Activated CD8-positive, alpha-beta memory T cell treated with anti-CD3 and anti-CD28 coated beads for 36 hours (primary cell): ENCODE measurements around the gene TLE7. TPM values are rescaled to one million over a fixed set of nuclear protein-coding genes. Genes with fewer than 3 reads are reported as not detected.

Experiments
- CTCF ChIA-PET: fragments of 350-600 bp; sonication (Branson Sonifier 250); formaldehyde crosslinking; loops from one replicate; lab custom pipeline; 2021; ENCODE audit warnings: antibody characterized with exemption; lab: Charles Lee
- POLR2A ChIA-PET: fragments of 350-600 bp; sonication (Branson Sonifier 250); formaldehyde crosslinking; loops from one replicate; lab custom pipeline; 2021; ENCODE audit warnings: antibody characterized with exemption; lab: Charles Lee
- total RNA-seq, 2 experiments: library from RNA; stranded (reverse); gene quantifications; one replicate each; pipeline ENCODE4 v1.2.3, GENCODE V29; 2021

TLE7 gene
- total RNA-seq, 2 experiments from 2014 or later, result not detected

- POLR2A ChIA-PET, result interaction anchor here (1.2 kb wide), 1 partner anchor 139 kb away, joined by 3 read pairs; no protein-coding TSS in a partner anchor
- CTCF ChIA-PET, result interaction anchor here (0.6 to 3.0 kb wide), 3 partner anchors 14 to 72 kb away, joined by 3 to 18 read pairs (median 3); partner anchors contain the start of gene ZNF23
Measured at GRCh38 chr16:71426069-71426879, 15.6 kb downstream of the TLE7 start.

- CTCF ChIA-PET, result interaction anchor here (0.8 to 3.0 kb wide), 2 partner anchors 14 to 36 kb away, joined by 3 to 18 read pairs; partner anchors contain the start of gene ZNF23
- POLR2A ChIA-PET, result no interaction called here
Measured at GRCh38 chr16:71425746-71426068, 16.1 kb downstream of the TLE7 start.

- POLR2A ChIA-PET, result no interaction called here
- CTCF ChIA-PET, result interaction anchor here (3.0 kb wide), 2 partner anchors 12 kb away, joined by 16 to 18 read pairs; no protein-coding TSS in a partner anchor
Measured at GRCh38 chr16:71424626-71425025, 17.2 kb downstream of the TLE7 start.

- CTCF ChIA-PET, result interaction anchor here (3.0 kb wide), 1 partner anchor 11 kb away, joined by 16 read pairs; no protein-coding TSS in a partner anchor
- POLR2A ChIA-PET, result no interaction called here
Measured at GRCh38 chr16:71423865-71424264, 18.0 kb downstream of the TLE7 start.

- POLR2A ChIA-PET, result no interaction called here
- CTCF ChIA-PET, result interaction anchor here (3.0 kb wide), 1 partner anchor 10 kb away, joined by 16 read pairs; no protein-coding TSS in a partner anchor
Measured at GRCh38 chr16:71423016-71423415, 18.8 kb downstream of the TLE7 start.

- ChIA-PET CTCF (interaction anchor here (0.6 to 3.0 kb wide), 2 partner anchors 9 to 188 kb away, joined by 3 to 16 read pairs; no protein-coding TSS in a partner anchor), POLR2A (no interaction called here)
Measured at GRCh38 chr16:71421911-71422310, 19.9 kb downstream of the TLE7 start.

GRCh38 chr16:71414038-71414437, 27.8 kb downstream of the TLE7 start:
- ChIA-PET POLR2A (no interaction called here), CTCF (interaction anchor here (1.0 to 4.5 kb wide), 4 partner anchors 15 to 124 kb away, joined by 3 to 54 read pairs (median 4); no protein-coding TSS in a partner anchor)

GRCh38 chr16:71413341-71413740, 28.5 kb downstream of the TLE7 start:
- POLR2A ChIA-PET, result no interaction called here
- CTCF ChIA-PET, result interaction anchor here (0.6 to 4.5 kb wide), 23 partner anchors 8 to 675 kb away, joined by 3 to 54 read pairs (median 4); no protein-coding TSS in a partner anchor

- POLR2A ChIA-PET, result no interaction called here
- CTCF ChIA-PET, result interaction anchor here (0.6 to 4.5 kb wide), 28 partner anchors 8 to 674 kb away, joined by 3 to 54 read pairs (median 4); no protein-coding TSS in a partner anchor
Measured at GRCh38 chr16:71412270-71413160, 29.3 kb downstream of the TLE7 start.

- ChIA-PET CTCF (no interaction called here), POLR2A (no interaction called here)
Measured at GRCh38 chr16:71410146-71410545, 31.7 kb downstream of the TLE7 start.

- POLR2A ChIA-PET, result no interaction called here
- CTCF ChIA-PET, result no interaction called here
Measured at GRCh38 chr16:71409011-71409775, 32.7 kb downstream of the TLE7 start.

- ChIA-PET CTCF (no interaction called here), POLR2A (no interaction called here)
Measured at GRCh38 chr16:71408536-71408935, 33.3 kb downstream of the TLE7 start.

GRCh38 chr16:71407731-71408130, 34.1 kb downstream of the TLE7 start:
- CTCF ChIA-PET, result interaction anchor here (0.7 kb wide), 1 partner anchor 92 kb away, joined by 3 read pairs; no protein-coding TSS in a partner anchor
- POLR2A ChIA-PET, result interaction anchor here (0.7 kb wide), 1 partner anchor 319 kb away, joined by 12 read pairs; no protein-coding TSS in a partner anchor

- ChIA-PET CTCF (interaction anchor here (1.3 kb wide), 1 partner anchor 93 kb away, joined by 5 read pairs; no protein-coding TSS in a partner anchor), POLR2A (no interaction called here)
Measured at GRCh38 chr16:71406724-71407123, 35.1 kb downstream of the TLE7 start.

GRCh38 chr16:71406316-71406715, 35.5 kb downstream of the TLE7 start:
- CTCF ChIA-PET, result interaction anchor here (1.3 kb wide), 1 partner anchor 93 kb away, joined by 5 read pairs; no protein-coding TSS in a partner anchor
- POLR2A ChIA-PET, result no interaction called here

GRCh38 chr16:71404364-71404763, 37.5 kb downstream of the TLE7 start:
- POLR2A ChIA-PET, result no interaction called here
- CTCF ChIA-PET, result interaction anchor here (1.3 kb wide), 1 partner anchor 8 kb away, joined by 4 read pairs; no protein-coding TSS in a partner anchor

- POLR2A ChIA-PET, result no interaction called here
- CTCF ChIA-PET, result no interaction called here
Measured at GRCh38 chr16:71402674-71403073, 39.2 kb downstream of the TLE7 start.

GRCh38 chr16:71402007-71402406, 39.8 kb downstream of the TLE7 start:
- ChIA-PET POLR2A (no interaction called here), CTCF (no interaction called here)
